ENCODE results near the gene GNB2. TPM values are rescaled to one million over a fixed set of nuclear protein-coding genes. Genes with fewer than 3 reads are reported as not detected.

The GNB2 gene
- total and polyA plus RNA-seq, 9 donors = 49.5 to 202 (median 153) TPM

DNA sequence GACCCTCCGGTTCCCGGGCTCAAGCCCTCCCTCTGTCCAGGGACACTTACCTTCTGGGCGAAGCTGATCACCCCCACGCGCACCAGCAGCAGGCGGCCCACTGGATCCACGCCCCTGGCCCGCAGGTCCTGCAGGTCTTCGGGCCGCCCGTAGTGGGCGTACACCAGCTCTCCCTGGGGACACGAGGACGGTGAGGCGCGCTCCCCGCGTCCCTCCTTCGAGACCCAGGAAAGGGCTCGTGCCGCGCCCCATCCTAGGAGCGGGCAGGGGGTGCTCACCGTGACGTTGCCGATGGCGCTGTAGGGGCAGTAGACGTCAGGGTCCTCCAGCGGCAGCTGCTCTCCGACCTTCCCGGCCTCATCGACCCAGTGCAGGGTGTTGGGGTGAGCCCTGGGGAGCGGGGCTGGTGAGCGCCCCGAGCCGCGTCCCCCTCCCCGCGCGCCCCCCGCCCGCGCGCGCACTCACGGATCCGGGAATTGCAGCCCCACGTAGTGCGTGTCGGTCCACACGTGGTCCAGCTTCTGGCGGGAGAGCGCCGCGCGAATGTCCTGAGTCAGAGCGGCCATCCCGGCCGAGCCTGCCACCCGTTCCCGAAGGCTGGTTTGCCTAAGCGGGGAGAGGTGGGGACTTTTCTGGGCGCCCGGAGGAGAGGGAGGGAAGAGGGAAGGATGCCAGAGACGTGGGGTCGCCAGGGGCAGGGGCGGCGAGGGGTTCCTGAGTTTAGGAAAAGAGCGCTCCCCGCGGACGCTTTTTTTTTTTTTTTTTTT lies 40.4 kb upstream of the GNB2 start:
- DNase-seq = peak; percentile 60
- WGBS (ENCODE audit: insufficient coverage) = 1% methylated on average over 57 of the region's 72 CpGs
- no peak overlapping the region for H3K27ac ChIP-seq (ENCODE audit: low read length)

DNA sequence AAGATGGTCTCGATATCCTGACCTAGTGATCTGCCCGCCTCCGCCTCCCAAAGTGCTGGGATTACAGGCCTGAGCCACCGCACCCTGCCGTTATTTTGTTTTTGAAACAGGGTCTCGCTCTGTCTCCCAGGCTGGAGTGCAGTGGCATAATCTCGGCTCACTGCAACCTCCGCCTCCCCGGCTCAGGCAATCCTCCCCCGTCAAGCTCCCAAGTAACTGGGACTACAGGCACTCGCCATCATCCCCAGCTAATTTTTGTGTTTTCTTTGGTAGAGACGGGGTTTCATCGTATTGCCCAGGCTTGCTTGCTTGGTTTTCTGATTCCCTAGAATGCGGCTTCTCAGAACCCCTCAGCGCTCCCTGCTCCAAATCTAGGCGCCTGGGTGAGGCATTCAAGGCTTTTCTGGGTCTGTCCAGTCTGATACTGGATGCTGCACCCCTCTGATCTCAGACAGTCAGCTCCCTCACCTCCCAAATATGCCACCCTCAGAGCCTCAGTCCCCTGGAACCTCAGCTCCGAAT lies 33.5 kb upstream of the GNB2 start:
- DNase-seq = no peak
- WGBS (ENCODE audit: insufficient coverage) = 78% methylated on average over 17 of the region's 17 CpGs
- H3K4me1 ChIP-seq (ENCODE audit: control insufficient read depth, insufficient read depth, low read length) = no peaks in the 10 kb centered on the region

More for the DNA sequence above, 40.4 kb upstream of the GNB2 start:
- H3K9me3 ChIP-seq (replicated peaks; ENCODE audit: control insufficient read depth, low read depth, low read length) = no peaks in the 10 kb centered on the region
- H3K36me3 ChIP-seq (ENCODE audit: control insufficient read depth, insufficient read depth, low read length) = no peaks in the 10 kb centered on the region
- peak overlapping the region; percentile 34 for H3K4me3 ChIP-seq (ENCODE audit: low read length)
- H3K4me1 ChIP-seq (ENCODE audit: control insufficient read depth, insufficient read depth, low read length) = peaks cover 11% of the 10 kb centered on the region
- peaks cover 37% of the 10 kb centered on the region for H3K27me3 ChIP-seq (ENCODE audit: control insufficient read depth, insufficient read depth, low read length)

DNA sequence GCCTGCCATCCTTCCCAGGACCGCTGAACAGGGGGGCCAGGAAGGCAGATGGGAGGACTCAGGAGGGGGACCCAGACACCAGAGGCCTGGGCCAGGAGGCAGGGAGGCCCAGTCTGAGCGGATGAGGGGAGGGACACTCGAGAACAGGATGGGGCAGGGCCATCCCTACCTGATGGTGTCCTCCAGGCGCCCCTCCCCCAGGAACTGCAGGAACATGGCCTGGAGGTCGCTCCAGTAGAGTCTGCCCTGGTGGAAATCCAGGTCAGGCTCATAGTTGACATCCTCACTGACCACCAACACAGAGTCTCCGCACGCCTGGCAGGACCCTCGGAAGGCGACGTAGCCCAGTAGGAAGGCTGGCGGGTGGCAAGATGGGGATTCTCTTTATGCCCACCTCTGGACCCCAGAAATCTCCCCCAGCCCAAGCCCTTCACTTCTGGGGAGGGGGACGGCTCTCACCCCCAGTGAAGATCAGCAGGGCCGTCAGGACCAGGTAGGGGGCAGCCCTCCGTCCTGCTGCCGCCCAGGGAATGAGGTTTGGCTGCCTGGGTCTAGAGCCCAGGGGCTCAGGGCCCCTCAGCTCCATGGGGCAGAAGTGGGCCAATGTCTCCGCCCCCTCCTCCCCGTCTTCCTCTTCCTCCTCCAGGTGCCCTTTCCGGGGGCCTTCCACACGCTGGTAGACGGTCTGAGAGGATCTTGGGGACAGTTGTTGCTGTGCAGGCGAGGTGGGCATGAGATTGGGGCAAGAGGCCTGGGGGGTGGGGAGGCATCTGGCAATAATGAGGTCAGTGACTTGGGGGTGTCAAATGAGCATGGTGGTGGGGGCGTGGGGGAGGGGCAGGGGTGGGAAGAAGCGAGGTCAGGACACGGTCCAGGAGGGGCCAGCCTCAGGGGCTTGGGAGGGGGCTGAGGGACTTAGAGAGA lies 32.8 kb upstream of the GNB2 start:
- Histone ChIP-seq H3K4me1 (ENCODE audit: control insufficient read depth, insufficient read depth, low read length) (no peaks in the 10 kb centered on the region), H3K27ac (ENCODE audit: low read length) (no peak overlapping the region), H3K36me3 (ENCODE audit: control insufficient read depth, insufficient read depth, low read length) (no peaks in the 10 kb centered on the region), H3K27me3 (ENCODE audit: control insufficient read depth, insufficient read depth, low read length) (peaks cover 18% of the 10 kb centered on the region), H3K4me3 (ENCODE audit: low read length) (no peak overlapping the region), H3K9me3 (replicated peaks; ENCODE audit: control insufficient read depth, low read depth, low read length) (no peaks in the 10 kb centered on the region)
- whole genome bisulfite sequencing (ENCODE audit: insufficient coverage) = 55% methylated on average over 8 of the region's 24 CpGs
- DNase-seq = no peak

More for the DNA sequence above, 33.5 kb upstream of the GNB2 start:
- Histone ChIP-seq H3K36me3 (ENCODE audit: control insufficient read depth, insufficient read depth, low read length) (no peaks in the 10 kb centered on the region), H3K4me3 (ENCODE audit: low read length) (no peak overlapping the region), H3K9me3 (replicated peaks; ENCODE audit: control insufficient read depth, low read depth, low read length) (no peaks in the 10 kb centered on the region), H3K27ac (ENCODE audit: low read length) (no peak overlapping the region), H3K27me3 (ENCODE audit: control insufficient read depth, insufficient read depth, low read length) (peaks cover 17% of the 10 kb centered on the region)

DNA sequence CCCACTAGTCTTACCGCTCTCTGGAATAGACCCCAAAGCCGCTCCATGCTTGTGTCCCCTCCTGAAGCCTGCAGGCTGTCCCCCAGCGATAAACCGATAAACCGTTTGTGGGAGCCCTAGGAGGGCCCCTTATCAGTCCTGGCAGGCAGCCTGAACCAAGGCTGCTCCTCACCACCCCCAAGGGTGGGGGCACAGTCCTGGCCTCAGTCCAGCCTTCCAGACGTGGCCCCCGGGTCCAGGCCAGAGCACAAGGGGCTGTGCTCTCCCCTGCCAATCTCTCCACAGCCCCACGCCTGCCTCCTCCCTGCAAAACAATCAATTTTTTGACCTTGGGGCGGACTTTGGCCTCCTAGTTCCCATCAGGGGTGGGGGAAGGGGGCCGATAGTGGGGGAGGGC lies 32.1 kb upstream of the GNB2 start, which contains the start of gene TFR2:
Gene TFR2, minus strand, starts transcription at position 90 of the 397 bp plus-strand sequence. Its CDS starts 43 bp downstream, at position 47.
- Histone ChIP-seq H3K9me3 (replicated peaks; ENCODE audit: control insufficient read depth, low read depth, low read length) (no peaks in the 10 kb centered on the region), H3K27ac (ENCODE audit: low read length) (no peak within 1 kb of the TSS), H3K36me3 (ENCODE audit: control insufficient read depth, insufficient read depth, low read length) (no peaks in the 10 kb centered on the region), H3K4me3 (ENCODE audit: low read length) (no peak within 1 kb of the TSS), H3K4me1 (ENCODE audit: control insufficient read depth, insufficient read depth, low read length) (no peaks in the 10 kb centered on the region), H3K27me3 (ENCODE audit: control insufficient read depth, insufficient read depth, low read length) (peaks cover 22% of the 10 kb centered on the region)
- DNase-seq = no peak
- WGBS (ENCODE audit: insufficient coverage) = 73% methylated on average over 4 of the region's 10 CpGs

DNA sequence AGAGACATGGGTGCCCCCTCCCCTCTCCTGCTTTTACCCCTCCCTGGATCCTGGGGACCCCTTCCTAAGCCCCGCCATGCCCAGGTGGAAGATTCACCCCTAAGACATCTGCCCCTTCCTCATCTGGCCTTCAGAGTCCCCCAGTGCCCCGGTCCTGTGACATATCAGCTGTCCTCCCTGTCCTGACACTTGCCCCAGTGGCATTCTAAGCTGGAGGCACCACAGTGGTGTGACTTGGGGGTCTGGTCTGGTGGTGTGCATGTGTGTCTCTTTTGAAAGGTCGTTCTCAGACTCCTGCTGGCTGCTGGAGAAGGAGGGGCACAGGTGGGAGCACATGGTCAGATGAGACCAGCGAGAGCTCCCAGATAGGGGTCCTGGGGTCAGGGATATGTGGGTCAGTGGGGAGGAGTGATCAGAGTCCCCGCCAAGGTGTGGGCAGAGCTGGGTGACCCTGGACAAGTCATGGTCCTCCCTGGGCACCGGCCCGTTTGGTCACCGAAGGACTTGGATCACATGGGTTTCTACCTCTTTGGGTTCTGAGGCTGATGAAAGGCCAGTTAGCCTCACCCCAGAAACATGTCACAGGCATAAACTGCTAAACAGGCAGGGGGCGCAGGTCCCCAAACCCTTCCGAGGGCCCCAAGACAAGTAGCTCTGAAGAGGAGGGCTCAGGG lies 31.5 kb upstream of the GNB2 start:
- H3K27me3 ChIP-seq (ENCODE audit: control insufficient read depth, insufficient read depth, low read length) = peaks cover 22% of the 10 kb centered on the region
- no peak overlapping the region for H3K4me3 ChIP-seq (ENCODE audit: low read length)
- no peak for DNase-seq
- H3K4me1 ChIP-seq (ENCODE audit: control insufficient read depth, insufficient read depth, low read length) = no peaks in the 10 kb centered on the region
- H3K9me3 ChIP-seq (replicated peaks; ENCODE audit: control insufficient read depth, low read depth, low read length) = no peaks in the 10 kb centered on the region
- no peak overlapping the region for H3K27ac ChIP-seq (ENCODE audit: low read length)
- no peaks in the 10 kb centered on the region for H3K36me3 ChIP-seq (ENCODE audit: control insufficient read depth, insufficient read depth, low read length)
- WGBS (ENCODE audit: insufficient coverage) = 79% methylated on average over 8 of the region's 10 CpGs

DNA sequence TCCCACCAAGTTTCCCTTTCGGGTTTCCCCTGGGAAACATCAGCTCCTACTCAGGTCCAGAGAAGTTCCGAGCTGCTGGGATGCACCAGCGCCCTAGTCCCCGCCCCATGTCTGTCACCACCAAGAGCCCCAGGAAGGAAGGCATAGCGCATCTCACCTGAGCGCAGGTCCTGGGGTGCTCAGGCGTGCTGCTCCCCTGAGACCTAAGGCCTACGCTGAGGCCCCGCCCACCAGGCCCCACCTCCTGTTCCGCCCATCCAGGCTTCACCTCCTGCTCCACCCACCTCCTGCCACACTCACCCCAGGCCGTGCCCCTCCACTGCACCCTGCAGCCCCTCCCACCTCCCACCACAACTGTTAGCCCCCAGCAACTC lies 31.0 kb upstream of the GNB2 start:
- no peak overlapping the region for H3K27ac ChIP-seq (ENCODE audit: low read length)
- no peaks in the 10 kb centered on the region for H3K4me1 ChIP-seq (ENCODE audit: control insufficient read depth, insufficient read depth, low read length)
- H3K36me3 ChIP-seq (ENCODE audit: control insufficient read depth, insufficient read depth, low read length) = no peaks in the 10 kb centered on the region
- 42% methylated on average over 10 of the region's 11 CpGs for WGBS (ENCODE audit: insufficient coverage)
- H3K4me3 ChIP-seq (ENCODE audit: low read length) = no peak overlapping the region
- peaks cover 25% of the 10 kb centered on the region for H3K27me3 ChIP-seq (ENCODE audit: control insufficient read depth, insufficient read depth, low read length)
- H3K9me3 ChIP-seq (replicated peaks; ENCODE audit: control insufficient read depth, low read depth, low read length) = no peaks in the 10 kb centered on the region
- no peak for DNase-seq

DNA sequence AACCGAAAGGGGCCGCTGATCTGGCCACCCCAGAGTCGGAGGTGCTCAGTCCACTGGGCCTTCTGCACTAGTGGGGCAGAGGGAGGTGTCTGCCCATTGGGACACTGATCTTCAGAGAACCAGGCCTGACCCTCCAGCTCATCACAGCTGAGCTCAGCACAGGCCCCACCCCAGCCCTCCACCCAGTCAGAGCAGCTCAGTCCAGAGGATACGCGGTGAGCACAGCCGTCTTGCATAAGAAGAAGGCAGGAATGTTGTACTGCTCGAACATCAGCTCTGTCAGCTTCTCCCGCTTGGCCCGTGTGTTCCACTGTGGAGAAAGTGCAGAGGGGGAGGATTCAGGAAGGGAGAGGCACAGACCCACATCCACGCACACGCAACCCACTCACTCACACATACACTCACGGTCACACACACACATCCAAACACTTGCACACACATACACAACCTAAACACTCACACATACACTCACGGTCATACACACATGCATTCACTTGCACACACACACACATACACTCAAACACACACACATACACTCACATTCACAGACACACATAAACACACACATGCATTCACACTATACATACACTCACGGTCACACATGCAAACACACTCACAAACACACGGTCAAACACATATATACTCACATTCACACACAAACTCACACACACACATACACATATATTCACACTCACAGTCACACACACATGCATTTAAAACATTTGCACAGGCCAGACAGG lies 23.5 kb upstream of the GNB2 start:
- no peak overlapping the region for H3K27ac ChIP-seq (ENCODE audit: low read length)
- no peak overlapping the region for H3K4me3 ChIP-seq (ENCODE audit: low read length)
- H3K9me3 ChIP-seq (replicated peaks; ENCODE audit: control insufficient read depth, low read depth, low read length) = no peaks in the 10 kb centered on the region
- H3K27me3 ChIP-seq (ENCODE audit: control insufficient read depth, insufficient read depth, low read length) = peaks cover 18% of the 10 kb centered on the region
- H3K4me1 ChIP-seq (ENCODE audit: control insufficient read depth, insufficient read depth, low read length) = no peaks in the 10 kb centered on the region
- DNase-seq = no peak
- no peaks in the 10 kb centered on the region for H3K36me3 ChIP-seq (ENCODE audit: control insufficient read depth, insufficient read depth, low read length)
- 70% methylated on average over 7 of the region's 15 CpGs for WGBS (ENCODE audit: insufficient coverage)

DNA sequence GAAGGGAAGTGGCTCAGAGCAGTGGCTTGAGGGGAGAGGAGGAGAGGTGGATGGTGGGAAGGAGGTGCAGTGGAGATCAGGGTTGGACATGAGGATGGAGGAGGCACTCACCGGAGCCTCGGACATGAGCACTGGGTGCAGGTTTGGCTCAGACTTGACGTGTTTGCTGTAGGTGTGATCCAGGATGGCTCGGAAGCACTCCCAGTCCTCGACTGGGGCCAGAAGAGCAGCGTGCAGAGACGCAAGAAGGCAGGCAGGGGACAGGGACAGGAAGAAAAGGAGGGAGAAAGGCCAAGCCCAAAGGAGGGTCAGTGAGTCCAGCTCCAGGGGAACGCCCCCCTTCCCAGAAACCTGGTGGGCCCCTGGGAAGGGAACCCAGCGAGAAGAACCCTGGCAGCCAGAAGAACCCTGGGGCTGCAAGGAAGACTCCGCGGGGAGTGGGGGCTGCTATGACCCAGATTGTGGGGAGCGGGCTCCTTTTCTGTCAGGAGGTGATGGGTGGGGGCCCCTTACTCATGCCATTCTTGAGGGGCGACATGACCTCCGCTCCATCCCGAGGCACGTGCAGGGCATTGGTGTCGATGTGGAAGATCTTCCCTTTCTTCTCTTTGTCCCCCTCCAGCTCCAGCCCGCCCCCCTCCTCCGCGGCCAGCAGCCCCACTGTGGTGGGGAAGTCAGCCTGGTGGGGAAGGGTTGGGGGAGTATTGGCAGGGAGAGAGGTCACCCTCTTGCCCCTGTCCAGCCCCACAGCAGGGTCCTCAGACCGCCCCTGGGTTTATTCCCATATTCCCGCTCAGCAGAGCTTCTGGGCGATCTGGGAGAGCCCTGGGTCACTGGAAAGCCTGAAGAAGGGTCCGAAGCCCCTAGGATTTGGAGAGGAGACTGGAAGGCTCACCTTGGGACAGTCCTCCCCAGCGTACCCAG lies 18.4 kb upstream of the GNB2 start:
- no peak for DNase-seq
- Histone ChIP-seq H3K27ac (ENCODE audit: low read length) (no peak overlapping the region), H3K36me3 (ENCODE audit: control insufficient read depth, insufficient read depth, low read length) (no peaks in the 10 kb centered on the region), H3K4me3 (ENCODE audit: low read length) (no peak overlapping the region), H3K4me1 (ENCODE audit: control insufficient read depth, insufficient read depth, low read length) (no peaks in the 10 kb centered on the region), H3K9me3 (replicated peaks; ENCODE audit: control insufficient read depth, low read depth, low read length) (no peaks in the 10 kb centered on the region), H3K27me3 (ENCODE audit: control insufficient read depth, insufficient read depth, low read length) (peaks cover 42% of the 10 kb centered on the region)
- WGBS (ENCODE audit: insufficient coverage) = 39% methylated on average over 10 of the region's 25 CpGs
